Dermis lymphatic vessel endothelial cell (primary cell): ENCODE data around the gene GIPC2. TPM values are rescaled to one million over a fixed set of nuclear protein-coding genes. Genes with fewer than 3 reads are reported as not detected.

Experiments
- total RNA-seq: library from RNA; depleted of rRNA; stranded (reverse); fragments of >200 nt; gene quantifications from 2 replicates; pipeline ENCODE4 v1.2.1, GENCODE V29; 2014

GIPC2 gene, protein sequence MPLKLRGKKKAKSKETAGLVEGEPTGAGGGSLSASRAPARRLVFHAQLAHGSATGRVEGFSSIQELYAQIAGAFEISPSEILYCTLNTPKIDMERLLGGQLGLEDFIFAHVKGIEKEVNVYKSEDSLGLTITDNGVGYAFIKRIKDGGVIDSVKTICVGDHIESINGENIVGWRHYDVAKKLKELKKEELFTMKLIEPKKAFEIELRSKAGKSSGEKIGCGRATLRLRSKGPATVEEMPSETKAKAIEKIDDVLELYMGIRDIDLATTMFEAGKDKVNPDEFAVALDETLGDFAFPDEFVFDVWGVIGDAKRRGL
- total RNA-seq = 39.4 and 41.4 TPM in 2 replicates

DNA sequence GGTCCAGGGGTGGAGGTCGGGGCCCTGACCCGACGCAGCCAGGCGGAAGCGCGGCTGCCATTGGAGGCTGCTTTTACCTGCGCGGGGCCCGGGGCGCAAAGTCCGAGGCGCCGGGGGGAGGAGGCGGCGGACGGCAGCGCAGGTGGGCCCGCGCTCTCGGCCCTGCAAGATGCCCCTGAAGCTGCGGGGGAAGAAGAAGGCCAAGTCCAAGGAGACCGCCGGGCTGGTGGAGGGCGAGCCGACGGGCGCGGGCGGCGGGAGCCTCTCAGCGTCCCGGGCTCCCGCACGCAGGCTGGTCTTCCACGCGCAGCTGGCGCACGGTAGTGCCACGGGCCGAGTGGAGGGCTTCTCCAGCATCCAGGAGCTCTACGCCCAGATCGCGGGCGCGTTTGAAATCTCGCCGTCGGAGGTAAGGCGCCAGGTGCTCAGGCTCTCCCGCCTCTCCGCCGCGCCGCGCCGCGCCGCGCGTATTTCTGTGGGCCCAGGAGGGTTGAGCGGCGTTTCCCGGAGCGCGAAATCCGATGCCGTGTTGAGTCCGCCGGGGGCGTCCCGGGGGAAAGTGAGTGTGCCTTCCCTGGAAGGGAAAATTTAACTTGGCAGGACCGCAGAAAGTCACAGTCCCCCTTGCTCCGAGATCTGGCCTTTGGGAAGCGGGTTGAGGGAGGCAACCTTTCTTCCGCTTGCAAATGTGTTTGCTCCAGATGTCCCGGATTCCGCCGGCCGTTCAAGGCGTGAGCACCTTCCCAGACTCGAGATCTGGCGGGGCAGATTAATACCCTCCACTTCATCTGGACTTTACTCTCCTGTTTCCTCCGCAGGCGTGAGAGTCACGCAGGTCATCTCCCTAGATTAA, at the start of gene GIPC2:
GIPC2 (plus strand) TSS at position 41 of the 853 bp plus-strand sequence; CDS start at position 170, 129 bp downstream.

DNA sequence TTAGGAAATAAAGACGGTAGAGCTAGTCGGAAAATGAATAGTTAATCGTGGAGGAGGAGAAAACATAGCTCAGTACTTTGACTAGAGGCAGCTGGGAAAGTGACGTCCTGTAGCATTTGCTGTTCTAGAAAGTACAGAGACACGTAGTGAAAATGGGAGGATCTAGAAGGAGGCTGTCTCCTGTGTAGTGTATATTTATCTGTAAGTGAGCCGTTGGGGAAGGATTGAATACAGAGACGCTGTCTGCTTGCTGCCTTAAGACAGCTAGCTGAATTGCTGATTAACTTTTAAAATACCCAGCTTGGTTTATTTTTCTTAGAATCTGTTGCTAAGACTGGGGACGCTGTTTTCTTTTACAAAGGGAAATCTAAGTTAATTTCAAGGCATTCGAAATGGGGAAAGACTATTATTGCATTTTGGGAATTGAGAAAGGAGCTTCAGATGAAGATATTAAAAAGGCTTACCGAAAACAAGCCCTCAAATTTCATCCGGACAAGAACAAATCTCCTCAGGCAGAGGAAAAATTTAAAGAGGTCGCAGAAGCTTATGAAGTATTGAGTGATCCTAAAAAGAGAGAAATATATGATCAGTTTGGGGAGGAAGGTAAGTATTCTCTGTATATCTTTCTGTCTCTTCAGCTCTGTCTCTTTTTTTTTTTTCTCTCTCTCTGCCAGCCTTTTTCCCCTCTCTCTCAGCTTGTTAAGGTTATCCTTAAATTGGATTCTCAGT, 40.9 kb upstream of the GIPC2 start, which contains the start of gene DNAJB4:
DNAJB4 (plus strand) TSS at position 221 of the 729 bp plus-strand sequence; CDS start at position 393, 172 bp downstream.

Other genes with a start within 250 kb of the GIPC2 start
- gene NEXN, start 157.3 kb upstream of the GIPC2 start, total RNA-seq = 1.4 and 2.9 TPM in 2 replicates
- gene FUBP1, start 66.9 kb upstream of the GIPC2 start, total RNA-seq = 86.0 and 115 TPM in 2 replicates
- gene DNAJB4, start 41.0 kb upstream of the GIPC2 start, total RNA-seq = 224 and 234 TPM in 2 replicates